ENCODE data around the gene SKAP2. TPM values are rescaled to one million over a fixed set of nuclear protein-coding genes. Genes with fewer than 3 reads are reported as not detected.

SKAP2 gene
- total RNA-seq, 1 experiment from 2014 or later, result 30.7 TPM

- no peak for DNase-seq (ENCODE audit: low read depth, low spot score)
- BruUV-seq (replicated peaks), result no TSS peak
- no peak overlapping the region for H2AFZ ChIP-seq (ENCODE audit: low read depth, low read length, poor library complexity, severe bottlenecking)
- H3K9me2 ChIP-seq (ENCODE audit: insufficient read depth), result no peaks in the 10 kb centered on the region
- H3K4me1 ChIP-seq (ENCODE audit: control insufficient read depth in 1 of 2, insufficient read depth in 2 of 2, low read length in 2 of 2), result no peaks in the 10 kb centered on the region
- no peaks in the 10 kb centered on the region for H4K20me1 ChIP-seq (ENCODE audit: insufficient read depth)
- no peak overlapping the region for H3K27ac ChIP-seq (ENCODE audit: low read depth, low read length)
- no peak for ATAC-seq
- no peaks in the 10 kb centered on the region for H3K36me3 ChIP-seq (ENCODE audit: control insufficient read depth in 1 of 2, insufficient read depth in 2 of 2, low read length in 2 of 2)
- no peaks in the 10 kb centered on the region for H3K79me2 ChIP-seq (ENCODE audit: insufficient read depth, low read length)
- no peaks in the 10 kb centered on the region for H3K9me3 ChIP-seq (ENCODE audit: control insufficient read depth in 1 of 2, insufficient read depth in 1 of 2, low read depth in 1 of 2, low read length in 2 of 2)
- TF ChIP-seq POLR2AphosphoS5 (IDR thresholded peaks at IDR 0.05; ENCODE audit: low read depth, low read length) (no peak), ELF1 (IDR thresholded peaks at IDR 0.05; ENCODE audit: borderline replicate concordance, low read depth) (no peak), EZH2 (IDR thresholded peaks at IDR 0.05) (no peak), EGR1 (IDR thresholded peaks at IDR 0.05; ENCODE audit: low read depth) (no peak), SRF (IDR thresholded peaks at IDR 0.05; ENCODE audit: low read depth) (no peak), ZNF274 (IDR thresholded peaks at IDR 0.05; ENCODE audit: low read depth, low read length) (no peak), ZBTB33 (IDR thresholded peaks at IDR 0.05; ENCODE audit: extremely low read depth, insufficient replicate concordance, low read length) (no peak), CBX3 (IDR thresholded peaks at IDR 0.05; ENCODE audit: low read depth) (no peak), POLR2A (IDR thresholded peaks at IDR 0.05; ENCODE audit: borderline replicate concordance, extremely low read depth, insufficient read depth, insufficient read length) (no peak), CTCF (IDR thresholded peaks at IDR 0.05 in 2 of 3, conservative IDR thresholded peaks at IDR 0.05 in 1 of 3; ENCODE audit: borderline replicate concordance in 1 of 3, insufficient read depth in 1 of 3, low read depth in 2 of 3, low read length in 2 of 3) (no peak), SP1 (IDR thresholded peaks at IDR 0.05; ENCODE audit: low read depth) (no peak), CEBPB (IDR thresholded peaks at IDR 0.05; ENCODE audit: low read depth) (no peak), FOSL1 (IDR thresholded peaks at IDR 0.05; ENCODE audit: low read depth) (no peak), RAD21 (IDR thresholded peaks at IDR 0.05; ENCODE audit: low read depth) (no peak), TCF7L2 (IDR thresholded peaks at IDR 0.05; ENCODE audit: borderline replicate concordance, extremely low read depth, insufficient read depth, insufficient read length) (no peak), SIN3A (IDR thresholded peaks at IDR 0.05; ENCODE audit: low read depth) (no peak), EZH2phosphoT487 (IDR thresholded peaks at IDR 0.05; ENCODE audit: borderline replicate concordance) (no peak), JUND (IDR thresholded peaks at IDR 0.05) (no peak), YY1 (IDR thresholded peaks at IDR 0.05; ENCODE audit: extremely low read depth, insufficient replicate concordance, low read depth, low read length) (no peak)
- TF ChIP-seq, protein P1, sequence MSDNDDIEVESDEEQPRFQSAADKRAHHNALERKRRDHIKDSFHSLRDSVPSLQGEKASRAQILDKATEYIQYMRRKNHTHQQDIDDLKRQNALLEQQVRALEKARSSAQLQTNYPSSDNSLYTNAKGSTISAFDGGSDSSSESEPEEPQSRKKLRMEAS (IDR thresholded peaks at IDR 0.05), result no peak
- no peak overlapping the region for H3K4me3 ChIP-seq (replicated peaks in 1 of 2; ENCODE audit: low read depth in 1 of 2, low read length in 2 of 2)
- intact Hi-C loops (cut with micrococcal nuclease), result no loop called here
- H3K9ac ChIP-seq (ENCODE audit: low read length), result no peak overlapping the region
- RAD21 ChIA-PET (ENCODE audit: low non-redundant PET in 1 of 2, low total read pairs in 2 of 2, uncharacterized antibody in 2 of 2, unreplicated experiment in 2 of 2), result no interaction called here
- no peaks in the 10 kb centered on the region for H3K27me3 ChIP-seq (ENCODE audit: insufficient read depth, low read length)
- no peak overlapping the region for H3K4me2 ChIP-seq (ENCODE audit: low read length)
- CTCF ChIA-PET, result no interaction called here
- POLR2A ChIA-PET, result no interaction called here
Observed at GRCh38 chr7:26723129-26723528, 141.3 kb downstream of the SKAP2 start.
